Smooth muscle cell (in vitro differentiated cells): ENCODE measurements around the gene SCN3B. TPM values are rescaled to one million over a fixed set of nuclear protein-coding genes. Genes with fewer than 3 reads are reported as not detected.

ENCODE experiments used
- DNase-seq: peaks from one replicate; lab custom pipeline; 2025; ENCODE audit not compliant: unreplicated experiment; lab: John Stamatoyannopoulos, UW
- H2AFZ ChIP-seq: fragments of 200-600 bp; sonication (generic); 2 replicates; pipeline ENCODE4 v1.6.0; 2016; ENCODE audit warnings: antibody characterized with exemption, low read depth, mild to moderate bottlenecking
- H3F3A ChIP-seq: fragments of 200-600 bp; sonication (generic); 2 replicates; pipeline ENCODE4 v1.6.0; 2017; ENCODE audit warnings: antibody characterized with exemption, low read depth
- H3K27ac ChIP-seq: fragments of 200-600 bp; sonication (generic); 2 replicates; pipeline ENCODE4 v1.5.1; 2016; ENCODE audit warnings: low read depth, mild to moderate bottlenecking
- H3K27me3 ChIP-seq: fragments of 200-600 bp; sonication (generic); 2 replicates; pipeline ENCODE4 v1.6.1; 2016; ENCODE audit warnings: low read depth, mild to moderate bottlenecking
- H3K36me3 ChIP-seq: fragments of 200-600 bp; sonication (generic); 2 replicates; pipeline ENCODE4 v1.5.1; 2016; ENCODE audit warnings: low read depth
- H3K4me1 ChIP-seq: fragments of 200-600 bp; sonication (generic); 2 replicates; pipeline ENCODE4 v1.5.1; 2016; ENCODE audit warnings: low read depth
- H3K4me2 ChIP-seq: fragments of 200-600 bp; sonication (generic); 2 replicates; pipeline ENCODE4 v1.6.0; 2016; ENCODE audit warnings: mild to moderate bottlenecking
- H3K4me3 ChIP-seq: fragments of 200-600 bp; sonication (generic); 2 replicates; pipeline ENCODE4 v1.5.1; 2016; ENCODE audit warnings: mild to moderate bottlenecking
- H3K79me2 ChIP-seq: fragments of 200-600 bp; sonication (generic); 2 replicates; pipeline ENCODE4 v1.6.0; 2016; ENCODE audit warnings: low read depth, mild to moderate bottlenecking
- H3K9ac ChIP-seq: fragments of 200-600 bp; sonication (generic); 2 replicates; pipeline ENCODE4 v1.6.0; 2016; ENCODE audit warnings: low read depth
- H3K9me3 ChIP-seq: fragments of 200-600 bp; sonication (generic); replicated peaks from 2 replicates; pipeline ENCODE4 v1.5.1; 2016; ENCODE audit warnings: low read depth
- H4K20me1 ChIP-seq: fragments of 200-600 bp; sonication (generic); 2 replicates; pipeline ENCODE4 v1.6.0; 2016; ENCODE audit warnings: low read depth
- WGBS: methylation state at CpG from one replicate; pipeline ENCODE4 v1.1.7; 2016; ENCODE audit warnings: low lambda C conversion rate; 5-methylcytosine and 5-hydroxymethylcytosine counted together
- polyA plus RNA-seq: library from polyadenylated mRNA; unstranded; fragments of >200 nt; fragmentation: Nextera tagmentation; extraction: Ambion mirVana; gene quantifications from 2 replicates; pipeline ENCODE4 v1.2.1, GENCODE V29; 2016
- total RNA-seq: library from RNA; depleted of rRNA; stranded (reverse); fragments of >200 nt; gene quantifications from 2 replicates; pipeline ENCODE4 v1.2.3, GENCODE V29; 2014
- TF ChIP-seq, protein P1 (sequence below): fragments of 200-600 bp; sonication (generic); IDR thresholded peaks from 2 replicates; pipeline ENCODE4 v1.5.1; 2017; ENCODE audit warnings: borderline replicate concordance, mild to moderate bottlenecking, antibody characterized with exemption; ENCODE audit not compliant: insufficient read depth, poor library complexity, severe bottlenecking

Gene SCN3B
- total and polyA plus RNA-seq, 2 experiments from 2014 or later = under 0.01 to 0.23 TPM

DNA sequence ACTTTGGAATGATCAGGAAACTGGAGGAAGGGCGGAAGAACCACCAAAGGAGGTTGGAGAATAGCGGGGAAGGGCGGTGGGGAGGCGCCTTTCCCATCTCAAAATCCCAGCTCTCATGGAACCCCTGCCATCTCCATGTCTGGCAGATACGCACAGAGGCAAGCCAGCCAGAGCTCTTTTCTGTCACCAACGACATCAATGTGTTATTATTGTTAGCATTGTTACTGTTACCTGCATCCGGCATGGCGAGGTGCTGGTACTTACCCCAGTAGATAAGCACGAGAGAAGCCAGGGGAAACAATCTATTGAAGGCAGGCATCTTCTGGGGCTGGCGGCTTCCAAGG, 969 bp downstream of the SCN3B start:
- WGBS = 19% methylated on average over 10 of the region's 10 CpGs
- no peaks in the 10 kb centered on the region for H3K36me3 ChIP-seq
- DNase-seq = no peak
- TF ChIP-seq, protein P1, sequence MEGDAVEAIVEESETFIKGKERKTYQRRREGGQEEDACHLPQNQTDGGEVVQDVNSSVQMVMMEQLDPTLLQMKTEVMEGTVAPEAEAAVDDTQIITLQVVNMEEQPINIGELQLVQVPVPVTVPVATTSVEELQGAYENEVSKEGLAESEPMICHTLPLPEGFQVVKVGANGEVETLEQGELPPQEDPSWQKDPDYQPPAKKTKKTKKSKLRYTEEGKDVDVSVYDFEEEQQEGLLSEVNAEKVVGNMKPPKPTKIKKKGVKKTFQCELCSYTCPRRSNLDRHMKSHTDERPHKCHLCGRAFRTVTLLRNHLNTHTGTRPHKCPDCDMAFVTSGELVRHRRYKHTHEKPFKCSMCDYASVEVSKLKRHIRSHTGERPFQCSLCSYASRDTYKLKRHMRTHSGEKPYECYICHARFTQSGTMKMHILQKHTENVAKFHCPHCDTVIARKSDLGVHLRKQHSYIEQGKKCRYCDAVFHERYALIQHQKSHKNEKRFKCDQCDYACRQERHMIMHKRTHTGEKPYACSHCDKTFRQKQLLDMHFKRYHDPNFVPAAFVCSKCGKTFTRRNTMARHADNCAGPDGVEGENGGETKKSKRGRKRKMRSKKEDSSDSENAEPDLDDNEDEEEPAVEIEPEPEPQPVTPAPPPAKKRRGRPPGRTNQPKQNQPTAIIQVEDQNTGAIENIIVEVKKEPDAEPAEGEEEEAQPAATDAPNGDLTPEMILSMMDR = no peak
- H3K79me2 ChIP-seq = no peaks in the 10 kb centered on the region
- no peaks in the 10 kb centered on the region for H3K9me3 ChIP-seq
- H3K27me3 ChIP-seq = peaks cover 42% of the 10 kb centered on the region
- peaks cover 3% of the 10 kb centered on the region for H3F3A ChIP-seq
- H2AFZ ChIP-seq = no peak overlapping the region
- H4K20me1 ChIP-seq = no peaks in the 10 kb centered on the region
- peak overlapping the region; percentile 75 for H3K4me3 ChIP-seq
- H3K9ac ChIP-seq = no peak overlapping the region
- H3K4me1 ChIP-seq = no peaks in the 10 kb centered on the region
- peak overlapping the region; percentile 96 for H3K4me2 ChIP-seq
- H3K27ac ChIP-seq = no peak overlapping the region

DNA sequence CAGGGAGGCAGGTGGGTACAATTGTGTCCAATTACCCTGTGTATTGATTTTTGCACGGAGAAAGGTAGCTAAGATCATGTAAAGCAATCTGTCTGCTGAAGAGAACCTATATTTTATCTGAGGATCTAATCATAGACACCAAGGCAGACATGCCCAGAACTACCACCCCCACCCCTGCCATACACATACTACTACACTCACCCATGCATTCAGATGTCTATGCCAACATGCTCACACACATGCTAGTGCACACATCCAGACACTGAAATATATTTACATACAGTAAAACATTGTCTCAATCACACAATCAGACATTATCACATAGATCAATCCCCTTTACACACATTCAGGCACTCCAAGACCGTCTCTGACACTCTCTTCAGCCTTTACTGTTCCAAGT, 1.8 kb downstream of the SCN3B start:
- Histone ChIP-seq H3F3A (peaks cover 3% of the 10 kb centered on the region), H3K9ac (no peak overlapping the region), H3K27ac (no peak overlapping the region), H3K79me2 (no peaks in the 10 kb centered on the region), H4K20me1 (no peaks in the 10 kb centered on the region), H3K4me2 (no peak overlapping the region), H3K9me3 (no peaks in the 10 kb centered on the region), H3K36me3 (no peaks in the 10 kb centered on the region), H2AFZ (no peak overlapping the region), H3K4me3 (no peak overlapping the region), H3K4me1 (no peaks in the 10 kb centered on the region), H3K27me3 (peaks cover 51% of the 10 kb centered on the region)
- DNase-seq = no peak
- TF ChIP-seq, protein P1 = no peak
- WGBS = 63% methylated on average over 2 of the region's 2 CpGs

DNA sequence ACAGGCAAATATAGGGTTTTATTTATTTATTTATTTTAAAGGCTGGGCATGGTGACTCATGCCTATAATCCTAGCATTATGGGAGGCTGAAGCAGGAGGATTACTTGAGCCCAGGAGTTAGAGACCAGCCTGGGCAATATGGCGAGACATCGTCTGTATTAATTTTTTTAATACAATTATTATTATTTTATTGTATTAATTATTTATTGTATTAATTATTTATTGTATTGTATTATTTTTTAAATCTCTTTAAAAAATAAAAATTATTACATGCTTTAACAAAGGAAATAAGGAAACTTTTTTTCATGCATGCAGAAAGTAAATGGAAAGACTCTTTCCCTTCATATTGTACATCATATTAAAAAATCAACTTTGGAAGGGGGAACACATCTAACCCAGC, 3.5 kb downstream of the SCN3B start:
- WGBS = 87% methylated on average over 2 of the region's 2 CpGs
- TF ChIP-seq, protein P1 = no peak

DNA sequence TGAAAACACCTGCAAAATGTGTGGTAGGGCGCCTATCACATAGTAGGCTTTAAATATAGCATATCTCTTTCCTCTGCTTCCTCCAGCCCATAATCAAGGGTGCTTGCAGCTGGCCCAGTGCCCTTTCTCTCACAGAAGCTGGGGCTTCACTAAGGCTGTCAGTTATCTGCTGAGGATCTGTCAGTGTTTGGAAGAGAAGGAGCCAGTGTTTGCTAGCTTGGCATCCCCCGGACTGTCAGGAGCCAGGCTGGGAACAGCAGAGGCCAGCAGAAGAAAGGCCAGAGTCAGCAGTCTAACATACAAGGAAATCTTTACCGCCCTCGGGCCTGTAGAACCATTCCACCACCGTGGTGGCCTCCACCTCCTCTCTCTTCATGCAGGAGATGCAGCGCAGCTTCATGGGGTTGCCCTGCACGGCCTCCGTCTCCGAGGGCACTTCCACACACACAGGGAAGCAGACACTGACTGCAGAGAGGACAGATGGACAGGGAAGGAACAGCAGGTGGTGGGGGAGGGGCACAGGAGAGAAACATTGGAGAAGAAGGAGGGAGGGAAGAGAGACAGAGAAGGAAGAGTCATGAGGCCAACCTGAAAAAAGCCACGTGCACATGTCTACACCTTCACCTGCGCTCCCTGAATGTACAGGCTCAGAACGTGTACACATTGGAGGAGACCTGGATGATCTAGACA, 9.0 kb downstream of the SCN3B start:
- 88% methylated on average over 12 of the region's 12 CpGs for WGBS
- Histone ChIP-seq H3K27me3 (peaks cover 41% of the 10 kb centered on the region), H3K4me1 (no peaks in the 10 kb centered on the region), H2AFZ (no peak overlapping the region), H3K79me2 (no peaks in the 10 kb centered on the region), H4K20me1 (no peaks in the 10 kb centered on the region), H3K4me2 (no peak overlapping the region), H3K4me3 (no peak overlapping the region), H3K36me3 (no peaks in the 10 kb centered on the region), H3K9me3 (no peaks in the 10 kb centered on the region), H3F3A (no peaks in the 10 kb centered on the region), H3K9ac (no peak overlapping the region), H3K27ac (no peak overlapping the region)
- TF ChIP-seq, protein P1 = no peak
- no peak for DNase-seq

More for the DNA sequence above, 3.5 kb downstream of the SCN3B start:
- no peak overlapping the region for H3K27ac ChIP-seq
- H3F3A ChIP-seq = peaks cover 3% of the 10 kb centered on the region
- H3K4me3 ChIP-seq = no peak overlapping the region
- H3K27me3 ChIP-seq = peaks cover 61% of the 10 kb centered on the region
- DNase-seq = no peak
- H3K9ac ChIP-seq = no peak overlapping the region
- H4K20me1 ChIP-seq = no peaks in the 10 kb centered on the region
- no peak overlapping the region for H2AFZ ChIP-seq
- H3K4me1 ChIP-seq = no peaks in the 10 kb centered on the region
- no peaks in the 10 kb centered on the region for H3K36me3 ChIP-seq
- H3K9me3 ChIP-seq = no peaks in the 10 kb centered on the region
- H3K79me2 ChIP-seq = no peaks in the 10 kb centered on the region
- no peak overlapping the region for H3K4me2 ChIP-seq
